H9 (cell line): Measurements from ENCODE around the gene PPP1R13B. TPM values are rescaled to one million over a fixed set of nuclear protein-coding genes. Genes with fewer than 3 reads are reported as not detected.
"Not testable (repeated sequence)": the region's sequence is repeated elsewhere in the genome, so short reads cannot be mapped to it uniquely, and the experiment has no call there.

Experiments
- DNase-seq: peaks from one replicate; pipeline ENCODE4 v3.0.0-alpha.2; 2017
- H2AFZ ChIP-seq: one replicate; pipeline ENCODE4 v1.6.1; 2013; ENCODE audit warnings: mild to moderate bottlenecking, low read length, control low read depth, moderate library complexity
- H2AK5ac ChIP-seq: 2 replicates; pipeline ENCODE4 v1.6.1; 2013; ENCODE audit warnings: low read length, control low read depth, mixed read lengths; ENCODE audit not compliant: insufficient read length
- H2BK120ac ChIP-seq: one replicate; pipeline ENCODE4 v1.6.1; 2013; ENCODE audit warnings: low read depth, mild to moderate bottlenecking, low read length, control low read depth, inconsistent platforms; ENCODE audit not compliant: poor library complexity, severe bottlenecking
- H2BK12ac ChIP-seq: 2 replicates; pipeline ENCODE4 v1.6.1; 2013; ENCODE audit warnings: low read length, control low read depth, mixed read lengths, low read depth; ENCODE audit not compliant: insufficient read length
- H2BK15ac ChIP-seq: 2 replicates; pipeline ENCODE4 v1.6.1; 2013; ENCODE audit warnings: low read depth, low read length, control low read depth
- H2BK20ac ChIP-seq: one replicate; pipeline ENCODE4 v1.6.1; 2013; ENCODE audit warnings: low read depth, mild to moderate bottlenecking, low read length, control low read depth, inconsistent platforms; ENCODE audit not compliant: poor library complexity, severe bottlenecking
- H2BK5ac ChIP-seq: 2 replicates; pipeline ENCODE4 v1.6.1; 2013; ENCODE audit warnings: low read length, control low read depth, mixed read lengths; ENCODE audit not compliant: insufficient read length
- H3K14ac ChIP-seq: 2 replicates; pipeline ENCODE4 v1.6.1; 2013; ENCODE audit warnings: low read length, control low read depth; ENCODE audit not compliant: insufficient read depth
- H3K18ac ChIP-seq: 2 replicates; pipeline ENCODE4 v1.6.1; 2013; ENCODE audit warnings: low read depth, mild to moderate bottlenecking, mixed read lengths, low read length, control low read depth; ENCODE audit not compliant: insufficient read length
- H3K23ac ChIP-seq: 2 replicates; pipeline ENCODE4 v1.6.1; 2013; ENCODE audit warnings: low read length, control low read depth, mixed read lengths, low read depth; ENCODE audit not compliant: insufficient read length
- H3K23me2 ChIP-seq: 2 replicates; pipeline ENCODE4 v1.6.1; 2013; ENCODE audit warnings: low read depth, mild to moderate bottlenecking, mixed read lengths, low read length, control low read depth; ENCODE audit not compliant: insufficient read length, poor library complexity, severe bottlenecking
- H3K27ac ChIP-seq: 2 replicates; pipeline ENCODE4 v1.5.1; 2013; ENCODE audit warnings: low read length, control low read depth, mixed read lengths, low read depth; ENCODE audit not compliant: insufficient read length
- H3K27me3 ChIP-seq: 2 replicates; pipeline ENCODE4 v1.6.1; 2013; ENCODE audit warnings: low read length, control low read depth, inconsistent platforms; ENCODE audit not compliant: insufficient read depth
- H3K4ac ChIP-seq: 2 replicates; pipeline ENCODE4 v1.6.1; 2013; ENCODE audit warnings: low read depth, mild to moderate bottlenecking, control low read depth, inconsistent platforms, low read length, moderate library complexity
- H3K4me1 ChIP-seq: 2 replicates; pipeline ENCODE4 v1.6.1; 2013; ENCODE audit warnings: low read length, control low read depth, inconsistent platforms; ENCODE audit not compliant: insufficient read depth
- H3K4me2 ChIP-seq: 2 replicates; pipeline ENCODE4 v1.6.1; 2013; ENCODE audit warnings: low read length, control low read depth, mixed read lengths; ENCODE audit not compliant: insufficient read length, insufficient read depth
- H3K56ac ChIP-seq: 2 replicates; pipeline ENCODE4 v1.6.1; 2013; ENCODE audit warnings: low read depth, mild to moderate bottlenecking, mixed read lengths, low read length, control low read depth; ENCODE audit not compliant: insufficient read length
- H3K79me1 ChIP-seq: 2 replicates; pipeline ENCODE4 v1.6.1; 2013; ENCODE audit warnings: low read depth, mild to moderate bottlenecking, moderate library complexity, low read length, control low read depth, inconsistent platforms; ENCODE audit not compliant: insufficient read depth, poor library complexity, severe bottlenecking
- H3K79me2 ChIP-seq: 2 replicates; pipeline ENCODE4 v1.6.1; 2013; ENCODE audit warnings: low read length, control low read depth, inconsistent platforms; ENCODE audit not compliant: insufficient read depth
- H3K9ac ChIP-seq: 2 replicates; pipeline ENCODE4 v1.6.1; 2013; ENCODE audit warnings: low read length, control low read depth, mixed read lengths; ENCODE audit not compliant: insufficient read length; ENCODE audit errors: extremely low read depth
- H3K9me3 ChIP-seq: one replicate; pipeline ENCODE4 v1.6.1; 2013; ENCODE audit warnings: low read depth, low read length, inconsistent platforms; ENCODE audit not compliant: control insufficient read depth
- H3T11ph ChIP-seq: one replicate; pipeline ENCODE4 v1.6.1; 2013; ENCODE audit warnings: mild to moderate bottlenecking, low read length, control low read depth, inconsistent platforms
- H4K20me1 ChIP-seq: one replicate; pipeline ENCODE4 v1.6.1; 2013; ENCODE audit not compliant: control insufficient read depth, insufficient read length, insufficient read depth
- H4K5ac ChIP-seq: 2 replicates; pipeline ENCODE4 v1.6.1; 2013; ENCODE audit warnings: low read depth, mild to moderate bottlenecking, mixed read lengths, low read length, control low read depth; ENCODE audit not compliant: insufficient read length
- H4K8ac ChIP-seq: replicated peaks from 2 replicates; pipeline ENCODE4 v1.6.1; 2013; ENCODE audit warnings: low read length, control low read depth, mixed read lengths, low read depth; ENCODE audit not compliant: insufficient read length
- H4K91ac ChIP-seq: 2 replicates; pipeline ENCODE4 v1.6.1; 2013; ENCODE audit warnings: low read depth, mild to moderate bottlenecking, moderate library complexity, mixed read lengths, low read length, control low read depth; ENCODE audit not compliant: insufficient read length
- H3K27ac Mint-ChIP-seq, 3 experiments: 2 replicates in 2 of 3; 3 replicates in 1 of 3; pipeline ENCODE4 v1.8.0; 2020 to 2021; ENCODE audit warnings: mixed read lengths in 3 of 3, mild to moderate bottlenecking in 1 of 3, moderate library complexity in 1 of 3
- H3K27me3 Mint-ChIP-seq: 2 replicates; pipeline ENCODE4 v1.8.0; 2021; ENCODE audit warnings: low read depth, mild to moderate bottlenecking, moderate library complexity, mixed read lengths
- H3K36me3 Mint-ChIP-seq, 3 experiments: 2 replicates in 2 of 3; 3 replicates in 1 of 3; pipeline ENCODE4 v1.8.0; 2020 to 2021; ENCODE audit warnings: low read depth in 3 of 3, mixed read lengths in 3 of 3; ENCODE audit not compliant: insufficient read depth in 1 of 3
- H3K4me1 Mint-ChIP-seq, 2 experiments: 2 replicates each; pipeline ENCODE4 v1.8.0; 2020; ENCODE audit warnings: mixed read lengths in 2 of 2
- H3K4me3 Mint-ChIP-seq, 2 experiments: 2 replicates in 1 of 2; 3 replicates in 1 of 2; pipeline ENCODE4 v1.8.0; 2020 to 2021; ENCODE audit warnings: mild to moderate bottlenecking in 2 of 2, mixed read lengths in 2 of 2, moderate library complexity in 1 of 2
- H3K9me3 Mint-ChIP-seq, 2 experiments: 2 replicates in 1 of 2; 3 replicates in 1 of 2; pipeline ENCODE4 v1.8.0; 2020; ENCODE audit warnings: mild to moderate bottlenecking in 2 of 2, mixed read lengths in 2 of 2, moderate library complexity in 1 of 2
- CTCF ChIP-seq: fragments of 200-600 bp; sonication (generic); conservative IDR thresholded peaks from 3 replicates; pipeline ENCODE4 v1.8.0; 2021; ENCODE audit warnings: antibody characterized with exemption, mild to moderate bottlenecking
- WGBS: extraction: QIAGEN DNeasy Blood & Tissue Kit; methylation state at CpG from one replicate; pipeline ENCODE4 v1.1.7; 2013; ENCODE audit warnings: missing lambda C conversion rate, low lambda C conversion rate, mixed read lengths; ENCODE audit not compliant: insufficient read length; ENCODE audit errors: extremely low coverage; 5-methylcytosine and 5-hydroxymethylcytosine counted together
- total RNA-seq: library from RNA; stranded (reverse); gene quantifications from 2 replicates; pipeline ENCODE4 v1.2.1, GENCODE V29; 2021

PPP1R13B gene
- total RNA-seq, 1 experiment from 2014 or later = 6.0 TPM

- no peak overlapping the region for H3K4me2 ChIP-seq
- H3K27ac ChIP-seq = no peak overlapping the region
Observed at GRCh38 chr14:103889313-103890051, 42.1 kb upstream of the PPP1R13B start.

GRCh38 chr14:103889002-103889312 is 41.6 kb upstream of the PPP1R13B start:
- H3K4me1 Mint-ChIP-seq = peaks cover 9 to 21% of the 10 kb centered on the region in 2 experiments
- not testable (repeated sequence) for H4K8ac ChIP-seq, H3K23ac ChIP-seq, H3K79me2 ChIP-seq, H3K27ac Mint-ChIP-seq, H3K56ac ChIP-seq, H4K5ac ChIP-seq, H3K4me3 Mint-ChIP-seq, H3K14ac ChIP-seq, H2BK5ac ChIP-seq, DNase-seq, H3K9me3 Mint-ChIP-seq, H4K91ac ChIP-seq, H3K23me2 ChIP-seq, H3K27ac ChIP-seq, H2BK12ac ChIP-seq, H3K4me2 ChIP-seq, H2BK20ac ChIP-seq, H3K27me3 ChIP-seq, H3K36me3 Mint-ChIP-seq, H3K9me3 ChIP-seq, H3K18ac ChIP-seq, H3K79me1 ChIP-seq, H3K27me3 Mint-ChIP-seq, H2AFZ ChIP-seq, H2AK5ac ChIP-seq, H2BK120ac ChIP-seq, H3K4ac ChIP-seq, H3K4me1 ChIP-seq, H3T11ph ChIP-seq, H2BK15ac ChIP-seq, H3K9ac ChIP-seq, H4K20me1 ChIP-seq
- WGBS = no CpG with 5 or more reads among the region's 8 CpGs

More at GRCh38 chr14:103889313-103890051, 42.1 kb upstream of the PPP1R13B start:
- H3K56ac ChIP-seq = no peak overlapping the region
- H2BK12ac ChIP-seq = no peak overlapping the region
- no peaks in the 10 kb centered on the region for H3K4me1 ChIP-seq
- no peaks in the 10 kb centered on the region for H3K9me3 ChIP-seq
- no peak overlapping the region for H4K91ac ChIP-seq
- H4K20me1 ChIP-seq = no peaks in the 10 kb centered on the region
- H3K27me3 ChIP-seq = no peaks in the 10 kb centered on the region
- no peak overlapping the region for H3K4ac ChIP-seq
- no CpG with 5 or more reads among the region's 31 CpGs for WGBS
- H3K4me1 Mint-ChIP-seq = peaks cover 9 to 21% of the 10 kb centered on the region in 2 experiments
- H4K8ac ChIP-seq = no peak overlapping the region
- H3K9me3 Mint-ChIP-seq = no peaks in the 10 kb centered on the region
- no peak overlapping the region for H3K9ac ChIP-seq
- H3K36me3 Mint-ChIP-seq = no peaks in the 10 kb centered on the region
- H4K5ac ChIP-seq = no peak overlapping the region
- H3K4me3 Mint-ChIP-seq = no peak overlapping the region
- no peak overlapping the region for H2AFZ ChIP-seq
- peaks cover 5% of the 10 kb centered on the region; the same call in 1 of the 2 replicates for H3K27me3 Mint-ChIP-seq
- no peak overlapping the region for H3K23ac ChIP-seq
- no peak overlapping the region for H2AK5ac ChIP-seq
- H2BK5ac ChIP-seq = no peak overlapping the region
- H3K23me2 ChIP-seq = no peaks in the 10 kb centered on the region
- no peaks in the 10 kb centered on the region for H3K79me1 ChIP-seq
- no peak for DNase-seq
- H3T11ph ChIP-seq = no peak overlapping the region
- H3K27ac Mint-ChIP-seq = no peak overlapping the region; a peak in 1 of 7 replicates
- H3K18ac ChIP-seq = no peak overlapping the region
- no peak overlapping the region for H2BK20ac ChIP-seq
- no peaks in the 10 kb centered on the region for H3K79me2 ChIP-seq
- H2BK120ac ChIP-seq = no peak overlapping the region
- no peak overlapping the region for H3K14ac ChIP-seq
- H2BK15ac ChIP-seq = no peak overlapping the region
- TF ChIP-seq CTCF = no peak
